Omental fat pad (tissue), 4 donors: ENCODE measurements around the gene P4HTM. TPM values are rescaled to one million over a fixed set of nuclear protein-coding genes. Genes with fewer than 3 reads are reported as not detected.

Experiments
- ATAC-seq: fragments of 150-250 bp; one replicate; pipeline ENCODE4 v1.9.1; 2016; ENCODE audit warnings: mild to moderate bottlenecking, moderate library complexity; ENCODE audit not compliant: low FRiP score
- DNase-seq: peaks from one replicate; pipeline ENCODE4 v3.0.0-alpha.2; 2019; ENCODE audit warnings: low spot score
- CTCF ChIP-seq, 3 donors: fragments of 450-650 bp; IDR thresholded peaks; one replicate each; pipeline ENCODE4 v1.5.1; 2016 to 2017; ENCODE audit warnings: antibody characterized with exemption in 3 of 3, mild to moderate bottlenecking in 3 of 3, moderate library complexity in 2 of 3
- total RNA-seq, 4 donors: library from RNA; depleted of rRNA; stranded (reverse); fragments of >200 nt; gene quantifications; one replicate each; pipeline ENCODE4 v1.1.0, GENCODE V29; 2016

P4HTM gene
- total RNA-seq, 4 donors from 2014 or later, result 25.7 to 43.1 (median 28.2) TPM

GRCh38 chr3:49029563-49029884 is 39.5 kb downstream of the P4HTM start:
- no peak for TF ChIP-seq CTCF (IDR thresholded peaks at IDR 0.05)
- DNase-seq, result no peak
- ATAC-seq, result no peak

GRCh38 chr3:49030321-49030720 is 40.3 kb downstream of the P4HTM start:
- ATAC-seq (no peak), DNase-seq (no peak)
- TF ChIP-seq CTCF (IDR thresholded peaks at IDR 0.05), result no peak

GRCh38 chr3:49032646-49033304 is 42.7 kb downstream of the P4HTM start:
- DNase-seq (no peak), ATAC-seq (peak; percentile 75)
- no peak for TF ChIP-seq CTCF (IDR thresholded peaks at IDR 0.05)

- no peak for TF ChIP-seq CTCF (IDR thresholded peaks at IDR 0.05)
- no peak for DNase-seq
- ATAC-seq, result no peak
Measured at GRCh38 chr3:49034650-49035049, 44.6 kb downstream of the P4HTM start.

- no peak for TF ChIP-seq CTCF (IDR thresholded peaks at IDR 0.05)
- ATAC-seq, result no peak
- DNase-seq, result no peak
Measured at GRCh38 chr3:49035281-49035680, 45.2 kb downstream of the P4HTM start.

GRCh38 chr3:49053543-49053942 is 63.5 kb downstream of the P4HTM start:
- ATAC-seq (no peak), DNase-seq (no peak)
- TF ChIP-seq CTCF (IDR thresholded peaks at IDR 0.05), result no peak

- ATAC-seq, result no peak
Measured at GRCh38 chr3:49054344-49054862, 64.4 kb downstream of the P4HTM start.

More at GRCh38 chr3:49054344-49054862, 64.4 kb downstream of the P4HTM start:
- no peak for DNase-seq
- TF ChIP-seq CTCF (IDR thresholded peaks at IDR 0.05), result no peak
